ENCODE data around the gene TTC39B.

Gene TTC39B

DNA sequence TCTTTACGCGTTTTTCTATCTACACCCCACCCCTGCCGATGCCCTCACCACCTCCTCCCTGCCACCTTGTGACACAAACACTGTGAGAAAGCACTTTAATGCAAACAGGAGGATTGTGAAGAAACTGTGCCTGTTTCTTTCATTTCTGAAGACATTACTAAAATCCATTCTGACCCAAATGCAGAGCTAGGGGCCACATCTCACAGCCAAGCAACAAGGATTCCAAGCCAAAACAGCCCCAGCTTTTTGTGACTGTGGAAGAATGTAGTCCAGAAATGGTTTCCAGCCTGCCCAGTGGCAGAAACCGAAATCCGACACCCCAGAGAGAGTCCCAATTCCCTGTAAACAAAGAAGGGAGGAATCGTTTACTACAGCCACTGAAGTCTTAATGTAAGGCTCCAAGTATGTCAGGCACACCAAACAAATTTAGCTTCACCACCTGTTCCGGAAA lies 190.9 kb downstream of the TTC39B start:
- no peak for DNase-seq

DNA sequence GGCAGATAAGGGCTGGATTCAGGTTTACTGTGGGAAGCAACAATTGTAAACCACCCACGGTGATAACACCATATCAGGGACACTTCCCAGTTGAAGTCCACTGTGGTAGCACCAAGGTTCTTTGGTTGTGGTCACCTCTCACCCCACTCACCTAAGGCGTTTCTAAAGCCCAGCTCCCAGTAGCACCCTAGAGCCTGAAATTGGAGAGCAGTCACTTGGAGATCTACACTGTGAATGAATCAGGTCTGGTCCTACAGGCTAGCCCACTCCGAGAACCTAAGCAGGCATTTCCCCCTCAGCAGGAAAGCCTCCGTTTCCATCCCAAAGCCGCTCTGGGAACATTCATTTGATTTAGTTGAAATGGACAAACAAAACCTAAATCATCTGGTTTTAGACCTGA lies 191.3 kb downstream of the TTC39B start:
- DNase-seq = no peak

DNA sequence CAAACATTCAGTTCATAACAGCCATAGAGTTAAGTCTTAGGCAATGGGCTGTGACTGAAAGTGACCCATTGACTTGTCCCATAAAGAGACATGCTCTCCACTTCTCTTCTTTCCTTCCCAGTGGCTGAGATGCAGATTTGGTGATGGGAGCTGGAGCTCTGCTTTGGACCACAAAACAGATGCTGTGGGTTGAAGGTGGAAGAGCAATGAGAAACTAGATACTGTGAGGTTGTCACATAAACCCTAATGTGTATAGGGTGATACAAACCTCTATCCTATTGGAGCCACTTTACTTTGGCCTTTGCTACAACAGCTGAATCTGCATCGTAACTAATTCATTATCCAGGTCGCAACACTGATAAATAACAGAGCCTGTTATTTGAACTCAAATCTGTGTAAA lies 192.0 kb downstream of the TTC39B start:
- DNase-seq = no peak

Measured in EL (cell line).